H1 (cell line): Measurements from ENCODE around the gene CTSC. TPM values are rescaled to one million over a fixed set of nuclear protein-coding genes. Genes with fewer than 3 reads are reported as not detected.

Experiments
- CHD7 ChIP-seq: fragments of 300-600 bp; sonication (generic); IDR thresholded peaks from 2 replicates; pipeline ENCODE4 v1.7.1; 2012; ENCODE audit warnings: low read length, moderate library complexity, mild to moderate bottlenecking, inconsistent platforms; ENCODE audit not compliant: insufficient replicate concordance
- SRF ChIP-seq: IDR thresholded peaks from 2 replicates; pipeline ENCODE4 v1.6.1; 2011; ENCODE audit warnings: mild to moderate bottlenecking, low read depth, low read length, moderate library complexity
- polyA plus RNA-seq, 7 experiments: library from polyadenylated mRNA; depleted of rRNA in 3 of 7; stranded (reverse) in 5 of 7; unstranded in 2 of 7; fragments of >200 nt in 5 of 7; fragments of 200-250 nt in 2 of 7; gene quantifications; 1 replicate in 5 of 7; 2 replicates in 1 of 7; 4 replicates in 1 of 7; pipeline versions ENCODE4 v1.2.1 to v1.2.3, GENCODE V29; 2011 to 2013; ENCODE audit warnings: missing spikeins in 2 of 7, mixed read lengths in 2 of 7
- total RNA-seq: library from RNA; stranded (reverse); fragmentation: NEBNext Ultra II Directional; extraction: Animal tissue kit (Norgen Biotek cat#: 25700); gene quantifications from 2 replicates; pipeline ENCODE4 v1.2.1, GENCODE V29; 2021

CTSC gene
- total and polyA plus RNA-seq, 2 of the 8 experiments (the other 6 are each of a cell fraction or from before 2014, with no cell fraction given), result 347 to 369 TPM

- TF ChIP-seq SRF (no peak), CHD7 (no peak)
These were observed 20.0 kb downstream of the CTSC start (continued) for GRCh38 chr11:88317536-88317935.
